LHCN-M2 (cell line): ENCODE results near the gene HCN4. TPM values are rescaled to one million over a fixed set of nuclear protein-coding genes. Genes with fewer than 3 reads are reported as not detected.

Experiments
- DNase-seq: peaks from one replicate; pipeline ENCODE4 v3.0.0-alpha.2; 2012; ENCODE audit warnings: low read depth
- total RNA-seq: library from RNA; depleted of rRNA; stranded (reverse); fragments of >200 nt; gene quantifications from 2 replicates; pipeline ENCODE4 v1.2.3, GENCODE V29; 2014

The HCN4 gene
- total RNA-seq, 1 experiment from 2014 or later, result not detected

- no peak for DNase-seq
Measured at GRCh38 chr15:73380661-73381060, 11.9 kb upstream of the HCN4 start.

DNA sequence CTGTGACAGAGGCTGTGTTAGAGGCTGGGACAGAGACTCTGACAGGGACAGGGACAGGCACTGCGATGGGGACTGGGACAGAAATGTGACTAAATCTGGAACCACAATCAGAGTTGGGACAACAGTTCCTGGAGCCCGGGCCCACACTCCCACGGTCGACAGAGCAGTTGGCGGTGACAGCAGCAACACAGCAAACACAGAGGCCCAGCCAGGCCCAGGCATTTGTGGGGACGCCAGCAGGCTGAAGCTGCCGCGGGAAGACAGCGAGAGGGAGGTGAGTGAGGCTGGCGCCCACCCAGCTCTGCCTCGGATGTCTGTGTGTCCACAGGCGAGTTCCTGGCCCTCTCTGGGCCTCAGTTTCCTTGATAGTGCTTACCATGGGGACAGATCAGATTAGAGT, 9.3 kb upstream of the HCN4 start:
- no peak for DNase-seq

DNA sequence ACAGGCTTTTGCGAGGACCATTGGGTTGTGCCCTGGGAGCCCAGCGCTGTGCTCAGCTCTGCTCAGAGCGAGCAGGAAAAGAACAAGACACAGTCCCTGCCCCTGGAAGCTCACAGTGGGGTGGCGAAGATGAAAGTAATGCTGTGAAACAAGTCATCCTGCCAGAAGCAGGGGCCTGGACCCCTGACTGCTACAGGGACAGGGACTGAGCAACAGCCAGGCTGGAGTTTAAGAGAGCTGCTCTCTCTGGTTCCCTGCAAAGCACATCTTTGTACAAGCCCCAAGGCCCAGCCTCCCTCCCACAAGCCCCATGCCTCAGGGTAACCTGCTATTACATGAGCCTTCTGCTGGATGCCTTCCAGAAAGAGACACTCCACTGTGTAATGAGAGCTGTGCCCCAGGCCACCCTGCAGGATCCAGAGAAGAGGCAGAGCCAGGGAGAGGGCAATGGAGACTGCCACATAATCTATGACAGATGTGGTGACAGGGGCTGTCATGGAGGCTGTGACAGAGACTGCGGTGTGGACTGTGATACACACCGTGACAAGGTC, 7.1 kb upstream of the HCN4 start:
- DNase-seq, result no peak

DNA sequence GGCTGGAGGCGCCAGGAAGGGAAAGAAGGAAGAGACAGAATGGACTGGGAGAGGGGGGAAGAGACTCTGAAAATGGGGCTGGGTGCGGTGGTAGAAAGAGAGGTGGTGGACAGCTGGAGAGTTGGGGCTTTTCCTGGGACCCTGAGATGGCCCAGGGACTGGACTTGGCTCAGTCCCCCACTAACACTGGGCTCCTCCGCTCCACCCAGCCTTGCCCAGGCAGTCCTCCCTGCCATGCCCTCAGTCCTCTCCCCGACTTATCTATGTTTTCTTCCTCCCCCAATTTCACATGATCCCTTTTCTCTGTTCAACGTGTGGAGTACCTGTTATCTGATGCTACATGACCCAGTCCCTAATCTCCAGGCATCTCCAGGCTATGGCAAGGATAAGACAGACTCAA, 6.3 kb upstream of the HCN4 start:
- no peak for DNase-seq

- no peak for DNase-seq
Measured at GRCh38 chr15:73374604-73375003, 5.8 kb upstream of the HCN4 start.

GRCh38 chr15:73373221-73373620, 4.5 kb upstream of the HCN4 start:
- no peak for DNase-seq

DNA sequence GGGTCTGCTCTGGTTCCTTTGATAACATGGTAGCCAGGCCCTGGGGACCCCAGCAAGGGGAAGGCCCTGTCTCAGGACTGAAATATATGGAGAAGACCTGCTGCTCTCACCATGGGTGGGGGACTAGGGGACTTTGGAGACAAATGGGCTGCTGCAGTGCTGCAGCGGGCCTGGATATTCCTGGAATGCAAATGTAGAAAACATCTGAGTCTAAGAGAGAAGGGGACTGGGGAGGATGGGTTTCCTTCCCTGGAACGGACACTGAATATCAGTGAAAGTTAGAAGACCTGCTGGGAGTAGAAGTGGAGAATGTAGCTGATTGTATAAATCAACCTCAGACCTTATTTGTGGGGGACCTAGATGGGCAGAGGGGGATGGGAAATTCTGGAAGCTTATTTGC, 3.1 kb upstream of the HCN4 start:
- DNase-seq, result no peak

DNA sequence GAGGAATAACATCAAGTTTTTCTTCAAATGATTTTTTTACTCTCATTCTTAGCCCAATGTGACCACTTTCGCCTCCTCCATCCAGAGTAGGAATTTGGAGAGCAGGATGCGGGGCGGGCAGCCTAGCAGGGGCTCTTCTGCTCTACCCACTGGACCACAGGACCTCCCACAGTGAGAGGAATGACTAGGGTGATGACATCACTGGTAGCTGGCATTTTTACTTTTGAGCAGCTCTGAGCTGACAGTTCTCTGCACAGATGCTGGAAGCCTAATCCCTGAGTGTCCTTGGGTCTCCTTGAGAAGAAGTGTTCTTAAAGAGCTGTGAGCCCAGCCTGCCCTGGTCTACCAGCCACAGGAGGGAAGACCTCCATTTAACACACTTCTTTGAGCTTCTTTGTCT, 1.4 kb upstream of the HCN4 start:
- no peak for DNase-seq

- DNase-seq, result no peak
Measured at GRCh38 chr15:73369154-73369694, 466 bp upstream of the HCN4 start.

DNA sequence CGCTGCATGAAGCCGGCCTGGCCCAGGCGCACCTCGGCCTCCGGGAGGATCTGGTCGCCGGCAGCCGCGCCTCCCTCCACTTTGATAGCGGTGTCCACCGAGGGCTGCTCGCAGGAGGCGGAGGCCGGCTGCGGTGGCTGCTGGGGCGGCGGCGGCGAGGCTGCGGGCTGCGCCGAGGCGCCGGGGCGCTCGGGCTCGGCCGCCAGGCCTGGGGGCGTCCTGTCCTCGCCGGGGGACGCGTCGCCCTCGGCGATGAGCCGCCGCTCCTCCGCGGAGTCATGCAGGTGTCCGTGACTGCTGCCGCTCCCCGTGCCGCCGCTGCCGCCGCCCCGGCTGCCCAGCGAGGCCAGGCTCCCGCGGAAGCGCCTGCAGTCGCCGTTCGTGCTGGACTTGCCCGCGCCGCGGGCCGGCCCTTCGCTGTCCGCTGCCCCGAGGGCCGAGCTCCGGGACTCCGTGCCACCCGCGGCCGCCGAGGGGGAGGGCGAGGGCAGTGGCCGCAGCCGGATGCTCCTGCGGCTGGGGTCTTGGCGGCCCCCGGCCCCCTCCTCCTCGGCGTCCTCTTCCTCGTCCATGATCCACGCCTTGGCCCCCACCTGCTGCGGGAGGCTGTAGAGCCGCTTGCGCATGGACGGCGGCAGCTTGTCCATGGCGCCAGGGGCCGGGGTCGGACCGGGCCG, 996 bp downstream of the HCN4 start:
- no peak for DNase-seq

GRCh38 chr15:73366766-73367623, 1.8 kb downstream of the HCN4 start:
- no peak for DNase-seq

DNA sequence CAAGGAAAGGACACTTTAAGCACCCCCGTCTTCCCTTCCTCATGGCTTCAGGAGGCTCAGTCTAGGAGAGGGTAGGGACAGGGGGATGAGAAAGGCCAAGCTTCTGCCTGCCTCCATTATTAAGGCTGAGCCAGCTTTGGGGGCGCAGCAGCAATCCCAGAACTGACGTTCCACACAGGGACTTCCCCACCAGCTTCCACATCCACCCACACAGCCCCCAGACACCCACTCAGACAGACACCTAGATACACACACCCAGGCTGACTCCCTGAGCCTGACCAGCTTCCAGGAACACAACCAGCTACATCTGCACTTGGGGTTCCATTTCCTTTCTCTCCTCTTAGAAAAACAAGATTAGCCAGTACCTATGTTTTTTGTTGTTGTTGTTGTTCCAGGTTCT, 4.7 kb downstream of the HCN4 start:
- DNase-seq, result no peak

DNA sequence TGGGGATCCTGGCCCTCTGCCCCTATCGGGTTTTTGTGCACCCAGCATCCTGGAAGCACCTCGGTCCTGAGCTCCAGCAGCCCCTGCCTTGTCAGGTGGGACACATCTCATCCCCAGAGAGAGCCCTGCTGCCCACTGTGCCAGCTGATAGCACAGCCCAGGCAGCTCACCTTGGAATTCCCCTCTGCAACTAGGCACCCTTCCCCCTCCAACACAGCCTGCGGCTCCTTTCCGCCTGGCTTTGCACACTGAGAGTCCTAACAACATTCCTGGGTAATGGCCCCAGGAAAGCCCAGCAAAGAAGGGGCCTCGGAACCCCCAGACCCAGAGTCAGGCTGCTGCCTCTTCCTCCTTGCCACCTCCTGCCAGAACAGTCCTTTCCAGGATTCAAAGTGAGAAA, 5.9 kb downstream of the HCN4 start:
- no peak for DNase-seq

DNA sequence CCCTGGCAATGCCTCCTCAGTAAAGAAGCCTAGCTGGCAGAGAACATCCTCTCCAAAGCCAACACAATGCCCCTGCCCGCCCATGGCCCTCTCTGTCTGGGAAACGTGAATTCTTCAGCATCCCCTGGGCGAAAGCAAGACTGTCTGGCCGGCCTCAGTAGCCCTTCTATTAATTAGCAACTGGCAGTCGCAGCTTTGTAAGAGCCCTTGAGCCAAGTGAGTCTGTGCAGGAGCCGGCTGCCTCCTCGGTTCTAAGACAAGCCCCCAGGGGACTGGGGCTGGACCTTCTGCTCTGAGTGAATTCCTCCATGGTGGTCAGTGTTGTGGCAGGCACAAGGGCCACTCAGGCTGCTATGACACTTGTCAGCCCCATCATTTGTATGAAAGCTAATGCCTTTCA, 7.4 kb downstream of the HCN4 start:
- DNase-seq, result no peak

DNA sequence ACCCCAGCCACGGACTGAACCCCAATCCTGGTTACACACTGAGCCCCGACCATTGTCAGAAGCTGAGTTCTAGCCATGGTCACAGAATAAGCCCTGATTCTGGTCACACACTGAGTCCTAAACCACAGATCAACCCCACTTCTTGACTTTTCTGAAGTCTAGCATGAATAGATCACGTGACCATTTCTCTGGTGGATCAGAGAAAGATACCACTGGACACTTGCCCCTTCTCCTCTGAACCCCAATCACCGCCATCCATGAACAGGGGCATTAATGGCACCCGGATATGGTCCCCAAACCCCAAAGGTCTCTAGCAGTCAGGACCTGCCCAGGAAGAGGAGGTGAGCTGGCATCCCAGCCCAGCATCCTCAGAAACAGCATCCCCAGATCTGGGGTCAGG, 9.1 kb downstream of the HCN4 start:
- DNase-seq, result no peak

GRCh38 chr15:73357999-73358665, 10.6 kb downstream of the HCN4 start:
- no peak for DNase-seq

- no peak for DNase-seq
Measured at GRCh38 chr15:73355612-73356265, 13.0 kb downstream of the HCN4 start.

DNA sequence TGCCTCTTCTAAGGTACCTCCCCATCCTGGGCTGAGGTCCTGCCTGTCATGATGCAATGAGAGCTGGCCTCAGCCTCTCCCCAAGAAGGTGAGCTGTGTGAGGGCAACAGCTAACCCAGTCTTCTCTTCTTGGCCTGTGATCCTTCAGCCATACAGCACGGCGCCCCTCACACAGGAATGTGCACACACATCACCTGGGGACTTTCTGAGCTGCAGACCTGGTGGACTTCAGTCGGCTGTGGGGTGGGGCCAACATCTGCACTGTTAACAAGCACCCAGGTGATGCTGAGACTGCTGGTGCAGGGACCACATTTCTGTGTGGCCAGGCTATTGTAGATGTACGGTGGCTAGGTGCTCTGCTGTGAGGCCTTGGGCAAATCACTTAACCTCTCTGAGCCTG, 14.5 kb downstream of the HCN4 start:
- DNase-seq, result no peak

DNA sequence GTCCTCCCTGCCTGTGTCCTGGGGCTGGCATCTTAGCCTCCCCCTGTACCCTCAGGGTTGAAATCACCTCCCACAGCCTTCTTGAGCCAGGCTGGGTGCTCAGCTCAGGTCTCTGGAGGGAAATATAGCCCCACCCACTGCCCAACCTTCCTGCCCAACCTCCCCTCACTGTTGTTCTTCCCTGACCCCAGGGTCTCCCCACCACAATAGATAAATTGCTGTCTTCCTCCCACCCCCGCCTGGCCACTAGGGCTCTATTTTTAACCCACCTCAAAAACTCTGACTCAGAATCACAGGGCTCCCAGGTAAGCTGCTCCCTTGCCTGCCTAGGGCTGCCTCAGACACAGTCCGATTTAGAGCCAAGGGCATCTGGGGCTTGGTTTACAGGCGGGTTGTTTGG, 15.0 kb downstream of the HCN4 start:
- DNase-seq, result no peak

DNA sequence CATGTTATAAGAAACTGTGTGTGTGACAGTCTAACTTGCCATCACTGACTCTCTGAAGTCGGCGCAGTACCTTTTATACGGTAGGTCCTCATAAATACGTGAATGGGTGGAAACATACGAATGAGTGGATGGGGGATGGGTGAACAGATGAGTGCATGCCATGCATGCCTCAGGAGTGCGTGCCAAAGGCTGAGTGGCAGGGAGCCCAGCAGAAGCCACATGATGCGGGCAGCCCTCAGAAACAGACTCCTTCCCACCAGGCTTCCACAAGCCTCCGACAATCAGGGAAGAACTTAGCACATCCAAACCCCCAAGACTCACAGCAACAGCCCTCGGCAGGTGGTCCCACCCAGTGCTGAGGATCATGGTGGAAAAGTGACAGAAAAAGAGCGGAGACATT, 16.7 kb downstream of the HCN4 start:
- no peak for DNase-seq

DNA sequence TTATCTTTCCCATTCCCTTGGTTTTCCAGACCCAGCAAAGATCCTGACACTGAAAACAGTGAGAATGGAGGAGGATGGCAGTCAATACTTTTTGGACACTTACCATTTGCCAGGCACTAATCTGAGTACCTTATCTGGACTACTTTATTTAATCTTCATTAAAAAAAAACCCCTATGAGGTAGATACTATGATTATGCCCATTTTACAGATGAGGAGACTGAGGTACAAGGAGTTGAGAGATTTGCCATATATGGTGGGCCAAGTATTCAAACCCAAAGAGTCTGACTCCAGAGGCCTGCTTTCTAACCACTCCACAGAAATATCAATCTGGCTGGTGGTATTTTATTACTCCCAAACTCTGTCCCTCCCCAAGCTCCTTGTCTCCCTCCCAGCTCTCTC, 19.6 kb downstream of the HCN4 start:
- no peak for DNase-seq
